Muscle layer of duodenum (tissue), 2 donors: ENCODE results near the gene MAGI2.

ENCODE experiments used
- H3K27ac ChIP-seq: one replicate; pipeline ENCODE4 v1.7.0; 2013; ENCODE audit warnings: mild to moderate bottlenecking, low read length
- H3K27me3 ChIP-seq: one replicate; pipeline ENCODE4 v1.7.0; 2013; ENCODE audit warnings: low read depth, mild to moderate bottlenecking, control low read depth, low read length
- H3K36me3 ChIP-seq, 2 donors: one replicate each; pipeline ENCODE4 v1.7.0; 2013; ENCODE audit warnings: low read length in 2 of 2, control low read depth in 1 of 2, mild to moderate bottlenecking in 1 of 2; ENCODE audit not compliant: insufficient read depth in 2 of 2, control insufficient read depth in 1 of 2
- H3K4me1 ChIP-seq, 2 donors: one replicate each; pipeline ENCODE4 v1.7.0; 2013; ENCODE audit warnings: low read length in 2 of 2, mild to moderate bottlenecking in 2 of 2, control low read depth in 1 of 2, moderate library complexity in 1 of 2; ENCODE audit not compliant: insufficient read depth in 2 of 2, control insufficient read depth in 1 of 2
- H3K4me3 ChIP-seq, 2 donors: one replicate each; pipeline ENCODE4 v1.7.0; 2013; ENCODE audit warnings: low read length in 2 of 2, low read depth in 1 of 2, mild to moderate bottlenecking in 1 of 2
- H3K9me3 ChIP-seq, 2 donors: one replicate each; pipeline ENCODE4 v1.7.0; 2013; ENCODE audit warnings: low read length in 2 of 2, control low read depth in 1 of 2, mild to moderate bottlenecking in 1 of 2; ENCODE audit not compliant: control insufficient read depth in 1 of 2
- donor health status: healthy.

Gene MAGI2

DNA sequence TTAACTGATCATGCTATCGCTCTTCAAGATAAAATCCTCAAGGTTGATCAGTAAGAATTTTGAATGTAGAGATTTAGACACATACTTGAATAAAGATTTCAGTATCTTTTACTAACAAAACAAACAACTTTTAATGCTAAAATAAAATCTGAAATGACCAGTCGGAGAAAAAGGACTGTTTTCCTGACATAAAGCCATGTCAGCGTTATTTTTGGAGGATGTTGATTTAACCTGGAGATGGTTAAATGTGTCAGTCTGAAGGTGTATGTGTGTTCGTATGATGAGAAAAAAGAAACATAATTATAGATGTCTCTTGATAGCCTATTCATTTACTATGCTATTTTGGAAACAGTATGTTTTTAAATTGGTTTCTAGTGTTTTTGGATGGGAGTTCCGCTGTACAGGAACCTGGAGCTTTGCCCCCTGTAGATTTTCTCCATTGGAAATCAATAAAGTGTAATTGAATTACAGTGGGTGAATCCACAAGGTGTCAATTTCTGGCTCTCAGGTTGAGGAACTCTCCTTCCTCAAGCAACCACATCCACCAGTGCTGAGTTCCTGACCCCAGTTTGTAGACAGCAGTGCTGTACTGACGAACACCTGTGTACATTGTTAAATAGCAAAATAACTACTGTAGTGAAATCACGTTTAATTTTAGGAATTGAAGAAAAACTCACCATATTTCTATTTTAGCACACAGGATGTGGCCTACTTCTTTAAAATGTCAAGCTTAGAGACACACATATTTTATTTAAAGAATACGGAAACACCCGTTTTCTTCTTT is 670.1 kb downstream of the MAGI2 start:
- Histone ChIP-seq H3K4me1 (no peaks in the 10 kb centered on the region), H3K36me3 (no peaks in the 10 kb centered on the region), H3K9me3 (no peaks in the 10 kb centered on the region), H3K27ac (no peak overlapping the region), H3K4me3 (no peak overlapping the region), H3K27me3 (no peaks in the 10 kb centered on the region)

DNA sequence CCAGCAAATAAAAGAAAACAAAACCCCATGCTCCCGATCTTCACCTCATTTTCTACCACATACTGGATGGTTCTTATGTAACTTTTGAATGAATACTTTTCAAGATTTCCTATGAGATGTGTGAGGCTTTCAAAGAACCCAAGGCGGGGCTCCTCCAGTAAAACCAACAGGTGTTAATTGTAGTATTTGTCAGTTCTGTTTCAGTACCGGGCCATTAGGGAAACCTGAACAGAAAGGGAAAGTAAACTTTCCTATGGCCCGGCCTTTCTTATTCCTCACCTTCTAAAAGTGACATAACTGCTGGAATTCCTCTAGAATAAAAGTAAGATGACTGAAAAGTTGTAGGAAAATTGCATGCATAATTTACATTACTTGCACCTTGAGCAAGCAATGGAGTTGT is 672.9 kb downstream of the MAGI2 start:
- Histone ChIP-seq H3K27ac (no peak overlapping the region), H3K4me3 (no peak overlapping the region), H3K4me1 (no peaks in the 10 kb centered on the region), H3K36me3 (no peaks in the 10 kb centered on the region), H3K27me3 (no peaks in the 10 kb centered on the region), H3K9me3 (no peaks in the 10 kb centered on the region)

GRCh38 chr7:78779788-78780187 is 673.7 kb downstream of the MAGI2 start:
- Histone ChIP-seq H3K27me3 (no peaks in the 10 kb centered on the region), H3K4me3 (no peak overlapping the region), H3K4me1 (no peaks in the 10 kb centered on the region), H3K36me3 (no peaks in the 10 kb centered on the region), H3K27ac (no peak overlapping the region), H3K9me3 (no peaks in the 10 kb centered on the region)

DNA sequence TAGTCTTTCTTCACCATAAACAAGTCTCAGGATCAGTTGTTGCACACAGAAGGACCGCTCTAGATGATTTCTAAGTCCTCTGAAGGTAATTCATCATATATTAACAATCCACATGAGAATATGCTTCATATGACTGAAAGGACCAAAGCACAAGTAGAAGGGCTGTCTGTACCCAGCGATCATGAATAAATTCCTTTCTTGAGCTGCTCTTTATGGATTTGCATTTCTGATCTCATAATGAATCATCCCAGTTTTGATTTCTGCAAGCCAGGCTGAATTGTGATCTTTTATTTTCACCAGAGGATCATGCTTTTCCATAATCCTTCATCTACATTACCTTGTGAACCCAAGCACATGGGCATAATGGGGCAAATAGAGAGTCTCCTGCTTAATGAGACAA is 675.6 kb downstream of the MAGI2 start:
- no peaks in the 10 kb centered on the region for H3K36me3 ChIP-seq
- H3K27me3 ChIP-seq: no peaks in the 10 kb centered on the region
- H3K4me3 ChIP-seq: no peak overlapping the region
- H3K27ac ChIP-seq: no peak overlapping the region
- H3K9me3 ChIP-seq: no peaks in the 10 kb centered on the region
- no peaks in the 10 kb centered on the region for H3K4me1 ChIP-seq

- H3K27ac ChIP-seq: no peak overlapping the region
- H3K4me3 ChIP-seq: peak overlapping the region; percentile 43 to 54
Observed at GRCh38 chr7:78770422-78771410, 682.8 kb downstream of the MAGI2 start.

DNA sequence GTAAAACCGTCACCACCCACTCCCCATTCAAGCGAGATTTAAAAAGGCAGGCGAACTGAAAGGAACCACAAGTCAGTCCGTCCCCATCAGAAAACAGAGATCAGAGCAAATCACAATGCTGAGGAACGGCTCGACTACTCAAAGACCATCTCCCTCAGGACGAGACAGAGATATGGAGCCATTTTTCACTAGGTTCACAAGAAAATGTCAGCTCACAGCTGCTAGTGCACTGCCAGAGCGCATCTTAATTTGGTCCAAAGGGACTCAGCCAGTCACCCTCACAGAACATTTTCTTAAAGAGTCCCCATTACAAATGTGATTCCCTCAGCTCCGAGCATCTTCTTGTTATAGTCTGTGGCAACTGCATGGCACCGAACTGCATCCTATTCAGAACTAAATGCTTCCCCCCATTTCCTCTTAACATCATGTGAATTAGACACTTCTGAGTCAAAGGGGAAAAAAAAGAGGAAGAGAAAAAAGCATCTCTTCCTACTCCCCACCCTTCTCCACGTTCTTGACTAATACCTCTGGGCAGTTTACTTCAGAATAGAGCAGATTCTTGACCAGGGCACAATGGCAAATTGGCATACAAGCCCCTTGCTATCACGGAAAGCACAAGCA is 683.9 kb downstream of the MAGI2 start:
- no peaks in the 10 kb centered on the region for H3K9me3 ChIP-seq
- H3K4me1 ChIP-seq: peaks cover 7 to 9% of the 10 kb centered on the region in 2 donors
- no peaks in the 10 kb centered on the region for H3K36me3 ChIP-seq
- no peaks in the 10 kb centered on the region for H3K27me3 ChIP-seq
- no peak overlapping the region for H3K27ac ChIP-seq
- peak overlapping the region; percentile 43 to 54 for H3K4me3 ChIP-seq

More at GRCh38 chr7:78770422-78771410, 682.8 kb downstream of the MAGI2 start:
- Histone ChIP-seq H3K36me3 (no peaks in the 10 kb centered on the region), H3K4me1 (peaks cover 7 to 9% of the 10 kb centered on the region in 2 donors), H3K27me3 (no peaks in the 10 kb centered on the region), H3K9me3 (no peaks in the 10 kb centered on the region)

DNA sequence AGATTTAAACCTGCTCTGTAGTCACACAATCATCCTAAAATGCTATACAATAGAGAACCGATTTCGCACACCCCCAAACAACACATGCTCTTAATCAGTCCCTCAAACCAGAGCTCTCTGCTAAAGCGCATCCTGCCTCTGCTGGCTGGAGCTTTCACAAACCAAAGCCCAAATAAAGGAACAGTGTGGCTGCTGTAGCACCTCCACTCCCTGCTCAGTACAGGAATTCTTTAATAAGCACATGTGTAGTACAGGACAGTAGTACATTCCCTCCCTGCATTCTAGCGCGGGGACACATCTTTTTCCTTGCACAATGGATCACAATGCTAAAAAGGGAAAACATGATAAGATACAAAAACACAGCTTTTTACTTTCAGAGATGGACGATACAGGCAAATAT is 684.6 kb downstream of the MAGI2 start:
- Histone ChIP-seq H3K27ac (no peak overlapping the region), H3K36me3 (no peaks in the 10 kb centered on the region), H3K4me3 (peak overlapping the region; percentile 43 to 54), H3K4me1 (peaks cover 7 to 9% of the 10 kb centered on the region in 2 donors), H3K9me3 (no peaks in the 10 kb centered on the region), H3K27me3 (no peaks in the 10 kb centered on the region)

GRCh38 chr7:78765943-78766729 is 687.3 kb downstream of the MAGI2 start:
- Histone ChIP-seq H3K27ac (no peak overlapping the region), H3K27me3 (no peaks in the 10 kb centered on the region), H3K36me3 (no peaks in the 10 kb centered on the region), H3K9me3 (no peaks in the 10 kb centered on the region), H3K4me3 (no peak overlapping the region), H3K4me1 (peaks cover 7 to 8% of the 10 kb centered on the region in 2 donors)

GRCh38 chr7:78764571-78764970 is 688.9 kb downstream of the MAGI2 start:
- no peak overlapping the region for H3K27ac ChIP-seq
- no peak overlapping the region for H3K4me3 ChIP-seq
- H3K9me3 ChIP-seq: no peaks in the 10 kb centered on the region
- no peaks in the 10 kb centered on the region for H3K27me3 ChIP-seq
- no peaks in the 10 kb centered on the region for H3K36me3 ChIP-seq
- H3K4me1 ChIP-seq: peaks cover 0 to 4% of the 10 kb centered on the region in 2 donors

DNA sequence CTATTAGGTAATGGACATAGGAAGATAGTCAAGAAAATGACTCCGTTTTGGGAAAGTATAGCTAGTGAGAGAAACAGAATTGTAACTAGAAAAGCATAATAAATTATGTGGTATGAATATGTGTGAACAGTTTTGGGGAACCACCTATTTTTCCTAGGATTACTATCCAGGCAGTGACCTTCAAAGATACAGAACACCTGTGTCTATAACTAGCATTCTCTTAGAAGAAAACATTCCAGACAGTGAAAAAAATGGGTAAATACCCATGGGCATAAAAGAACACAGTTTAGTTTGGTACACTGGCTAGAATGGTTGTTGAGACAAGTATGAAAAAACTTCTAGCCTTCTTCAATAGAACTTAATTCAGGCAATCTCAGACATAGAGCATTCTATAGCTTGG is 690.8 kb downstream of the MAGI2 start:
- Histone ChIP-seq H3K9me3 (no peaks in the 10 kb centered on the region), H3K36me3 (no peaks in the 10 kb centered on the region), H3K27me3 (no peaks in the 10 kb centered on the region), H3K27ac (no peak overlapping the region), H3K4me1 (peaks cover 0 to 4% of the 10 kb centered on the region in 2 donors), H3K4me3 (no peak overlapping the region)
